HG03457 (cell line): ENCODE results near the gene FBXL4.

ENCODE experiments used
- ATAC-seq: cut with Tn5 transposase; IDR thresholded peaks from one replicate; pipeline ENCODE4 v1.9.1; 2021; ENCODE audit warnings: moderate number of reproducible peaks; ENCODE audit not compliant: unreplicated experiment

FBXL4 gene

DNA sequence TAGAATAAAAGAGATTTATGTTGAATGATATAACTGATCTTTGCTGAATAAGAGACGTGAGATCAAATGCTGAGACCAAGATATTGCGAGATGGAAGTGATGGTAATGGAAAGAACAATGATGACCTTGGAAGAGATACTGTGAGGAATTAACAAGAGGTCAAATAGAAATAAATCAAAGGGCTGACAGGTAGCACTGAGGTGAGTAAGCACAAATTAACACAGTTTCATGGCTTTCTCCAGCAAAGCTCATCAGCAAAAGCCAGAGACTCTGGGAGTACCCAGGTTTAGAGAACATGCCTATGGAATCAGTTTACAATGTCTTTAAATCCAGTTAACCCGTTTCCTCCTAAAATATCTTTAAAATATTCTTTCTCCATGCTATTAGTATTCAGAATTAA, 60.1 kb downstream of the FBXL4 start:
- no peak for ATAC-seq

DNA sequence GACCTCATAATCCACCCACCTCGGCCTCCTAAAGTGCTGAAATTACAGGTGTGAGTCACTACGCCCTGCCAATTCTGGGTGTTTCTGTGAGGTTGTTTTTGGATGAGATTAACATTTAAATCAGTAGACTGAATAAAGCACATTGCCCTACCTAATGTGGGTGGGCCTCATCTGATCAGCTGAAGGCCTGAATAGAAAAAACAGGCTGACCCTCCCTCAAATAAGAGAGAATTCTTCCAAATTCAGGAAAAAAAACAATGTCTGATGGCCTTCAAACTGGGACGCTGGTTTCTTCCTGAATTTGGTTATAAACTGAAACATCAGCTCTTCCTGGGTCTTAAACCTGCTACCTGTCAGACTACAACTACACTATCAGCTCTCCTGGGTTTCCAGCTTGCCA, 62.4 kb downstream of the FBXL4 start:
- no peak for ATAC-seq

DNA sequence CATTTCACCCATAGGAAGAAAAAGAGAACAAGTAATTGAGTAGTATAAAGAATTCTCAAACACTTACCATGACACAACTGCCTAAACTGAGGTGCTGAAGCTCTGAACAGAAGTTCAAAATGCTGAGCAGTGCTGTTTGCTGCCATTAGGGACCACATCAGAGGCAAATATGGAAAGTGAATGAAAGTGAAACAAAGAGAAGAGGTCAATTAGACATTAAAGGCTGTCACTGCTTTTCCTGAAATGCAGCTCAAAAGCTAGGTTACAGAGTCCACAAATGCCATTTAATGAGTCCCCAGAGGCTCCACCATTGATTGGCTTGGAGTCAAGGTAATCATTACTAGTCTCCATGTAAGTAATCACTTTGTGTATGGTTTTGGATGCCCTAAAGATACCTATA, 67.3 kb downstream of the FBXL4 start:
- peak; percentile 82 for ATAC-seq

DNA sequence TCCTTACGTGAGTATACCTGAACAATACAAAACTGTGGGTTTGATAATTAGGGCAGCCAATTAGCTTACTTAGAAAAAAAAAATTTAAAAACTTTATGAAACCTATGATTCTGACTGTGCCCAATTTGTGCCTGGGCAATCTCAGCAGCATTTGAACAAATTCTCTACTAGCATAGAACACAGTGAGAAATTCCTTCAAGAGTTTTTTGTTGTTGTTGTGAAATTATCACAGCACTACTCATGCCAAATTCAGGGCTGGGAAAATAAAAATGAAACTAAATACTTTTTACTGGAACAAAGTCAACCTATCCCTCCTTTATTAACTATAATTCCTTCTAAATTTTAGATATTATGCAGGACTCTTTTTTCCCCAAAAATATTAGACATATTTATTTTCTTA, 70.5 kb downstream of the FBXL4 start:
- ATAC-seq: no peak

GRCh38 chr6:98875375-98875774, 72.4 kb downstream of the FBXL4 start:
- no peak for ATAC-seq

DNA sequence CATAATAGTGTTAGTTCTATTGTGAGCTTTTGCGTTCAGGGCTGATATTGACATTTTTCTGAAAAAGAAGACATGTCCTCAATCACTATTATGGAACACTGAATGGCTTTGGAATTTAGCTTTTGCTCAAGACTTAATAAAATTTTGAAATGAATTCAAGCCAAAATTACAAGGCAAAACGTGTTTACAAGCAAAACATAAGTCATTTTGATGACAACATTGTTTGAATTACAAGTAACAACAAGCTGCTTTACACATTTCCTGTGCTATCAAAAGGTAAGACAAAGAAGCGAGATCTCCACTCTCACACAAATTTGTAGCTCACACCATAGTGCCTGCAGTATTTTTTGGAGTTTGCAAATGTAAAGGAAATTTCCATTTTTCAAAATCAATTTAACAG, 75.9 kb downstream of the FBXL4 start:
- ATAC-seq: no peak

DNA sequence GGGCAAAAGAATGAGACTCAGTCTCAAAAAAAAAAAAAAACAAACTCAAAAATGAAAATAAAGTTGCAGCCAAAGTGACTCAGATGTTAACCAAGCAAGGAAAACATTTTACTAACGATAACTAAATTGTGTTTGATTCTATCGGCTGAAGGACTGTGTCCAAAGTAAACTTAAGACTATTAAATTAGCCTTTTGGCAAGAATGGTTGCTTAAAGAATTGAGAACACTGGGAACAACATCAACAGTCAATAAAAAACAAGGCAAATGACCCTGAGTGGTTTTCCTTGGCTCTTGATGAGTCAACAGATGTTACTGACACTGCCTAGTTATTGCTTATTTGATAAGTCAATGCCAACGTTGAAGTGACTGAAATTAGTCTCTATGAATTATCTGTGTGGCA, 76.7 kb downstream of the FBXL4 start:
- no peak for ATAC-seq

GRCh38 chr6:98864497-98864896, 83.2 kb downstream of the FBXL4 start:
- no peak for ATAC-seq

DNA sequence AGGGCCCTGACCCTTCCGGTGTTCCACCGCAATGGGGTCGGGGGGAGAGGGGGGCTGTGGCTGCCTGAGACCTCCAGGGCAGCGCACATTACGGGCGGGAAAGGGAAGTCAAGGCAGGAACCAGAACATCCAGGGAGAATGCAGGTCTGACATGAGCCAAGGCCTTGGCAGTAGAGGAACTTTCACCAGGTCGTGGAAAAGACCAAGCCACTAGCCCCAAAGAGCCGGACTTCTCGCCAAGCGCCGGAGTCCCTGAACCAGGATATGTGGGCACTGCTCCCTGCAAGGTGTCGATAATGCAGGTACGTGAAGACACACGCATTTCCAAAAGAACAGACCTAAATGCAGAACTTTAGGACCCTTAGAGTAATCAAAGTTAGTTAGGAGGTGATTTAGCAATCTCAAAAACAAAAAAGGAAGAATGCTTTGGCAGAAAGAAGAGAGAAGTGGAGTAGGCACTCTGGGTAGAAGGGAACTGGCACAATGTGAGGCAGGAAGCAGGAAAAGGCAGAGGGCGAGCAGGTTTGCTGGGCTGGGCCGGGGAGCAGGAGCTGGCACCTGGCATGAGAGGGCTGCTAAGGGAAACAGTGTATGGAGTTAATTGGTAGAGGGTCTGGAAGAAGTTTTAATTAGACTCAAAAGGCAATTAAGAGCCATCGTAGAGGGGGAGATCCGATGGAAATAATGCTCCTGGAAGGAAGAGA, 99.1 kb downstream of the FBXL4 start:
- no peak for ATAC-seq

DNA sequence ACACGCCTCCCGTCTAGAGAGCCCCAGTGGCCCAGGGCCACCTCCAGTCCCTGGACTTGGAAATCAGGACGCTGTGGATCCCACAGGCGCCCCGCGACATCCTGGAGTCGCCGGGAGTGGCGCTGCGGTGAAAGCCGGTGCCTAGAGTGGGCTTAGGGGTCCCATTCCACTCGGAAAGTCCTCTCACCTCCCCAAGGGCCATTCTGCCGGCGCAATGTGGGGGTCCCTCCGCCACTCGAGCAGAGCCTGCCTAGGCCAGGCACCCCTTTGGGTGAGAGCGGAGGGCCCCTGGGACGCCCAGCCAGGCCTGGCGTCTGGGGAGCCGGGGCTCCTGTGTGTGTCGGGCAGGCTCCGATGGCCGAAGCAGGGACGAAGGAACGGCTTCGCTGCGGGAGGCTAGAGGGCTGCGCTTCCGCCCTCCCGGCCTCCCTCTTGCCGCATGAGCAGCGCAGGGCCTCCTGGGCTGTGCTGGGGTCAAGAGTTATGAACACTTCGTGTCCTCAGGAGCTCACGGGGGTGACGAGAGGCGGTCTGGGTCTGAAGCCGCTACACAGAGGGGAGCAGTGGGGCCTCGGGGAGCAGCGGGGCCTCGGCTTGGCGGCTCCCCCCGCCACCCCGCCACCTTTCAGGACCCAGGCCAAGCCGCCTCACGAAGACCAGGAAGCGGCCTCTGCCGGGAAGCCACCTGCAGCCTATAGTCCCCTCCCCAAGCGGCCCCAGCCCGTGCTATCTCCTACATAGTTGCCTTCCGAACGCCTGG, 99.8 kb downstream of the FBXL4 start:
- ATAC-seq: no peak

GRCh38 chr6:98847416-98847778, 100.3 kb downstream of the FBXL4 start:
- no peak for ATAC-seq

GRCh38 chr6:98846021-98846380, 101.7 kb downstream of the FBXL4 start:
- ATAC-seq: no peak

DNA sequence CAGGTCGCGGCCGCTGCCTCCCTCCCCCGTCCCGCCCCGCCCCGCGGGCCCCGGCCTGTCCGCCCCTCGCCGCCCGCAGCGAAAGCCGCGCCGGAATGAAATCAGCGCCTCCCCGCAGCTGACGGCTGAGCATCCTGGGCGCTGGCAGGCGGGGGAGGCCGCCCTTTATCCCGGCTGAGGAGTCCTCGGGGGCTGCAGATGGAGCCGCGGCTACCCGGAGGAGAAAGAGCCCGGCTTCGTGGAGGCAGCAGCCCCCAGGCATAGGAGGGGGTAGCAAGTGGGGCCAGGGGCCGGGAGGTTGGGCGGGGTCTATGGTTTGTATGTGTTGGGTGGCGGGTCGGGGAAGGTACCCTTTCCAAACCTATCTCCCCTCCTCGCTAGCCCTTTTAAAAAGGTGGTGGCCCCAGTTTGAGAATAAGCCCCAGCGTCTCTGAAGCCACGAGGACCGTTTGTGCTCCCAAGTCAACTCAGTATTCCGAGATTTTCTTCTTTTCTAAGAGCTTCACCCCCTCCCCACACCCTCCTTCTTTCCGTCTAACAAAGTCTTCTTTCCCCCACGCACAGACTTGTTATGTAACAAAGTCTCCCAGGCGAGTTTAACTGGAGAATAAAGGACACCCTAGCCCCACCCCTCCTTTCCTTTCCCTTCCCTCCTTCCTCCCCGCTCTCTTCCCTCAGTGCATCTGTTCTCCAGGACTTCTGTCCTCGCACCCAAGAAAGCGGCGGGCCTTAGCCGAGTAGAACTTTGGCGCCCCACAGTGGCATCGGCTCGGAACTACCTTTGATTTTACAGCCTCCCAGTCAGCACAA, 102.3 kb downstream of the FBXL4 start:
- ATAC-seq: peak; percentile 59

GRCh38 chr6:98844244-98845210, 103.2 kb downstream of the FBXL4 start:
- no peak for ATAC-seq

- no peak for ATAC-seq
Observed at GRCh38 chr6:98843271-98844243, 104.2 kb downstream of the FBXL4 start.

DNA sequence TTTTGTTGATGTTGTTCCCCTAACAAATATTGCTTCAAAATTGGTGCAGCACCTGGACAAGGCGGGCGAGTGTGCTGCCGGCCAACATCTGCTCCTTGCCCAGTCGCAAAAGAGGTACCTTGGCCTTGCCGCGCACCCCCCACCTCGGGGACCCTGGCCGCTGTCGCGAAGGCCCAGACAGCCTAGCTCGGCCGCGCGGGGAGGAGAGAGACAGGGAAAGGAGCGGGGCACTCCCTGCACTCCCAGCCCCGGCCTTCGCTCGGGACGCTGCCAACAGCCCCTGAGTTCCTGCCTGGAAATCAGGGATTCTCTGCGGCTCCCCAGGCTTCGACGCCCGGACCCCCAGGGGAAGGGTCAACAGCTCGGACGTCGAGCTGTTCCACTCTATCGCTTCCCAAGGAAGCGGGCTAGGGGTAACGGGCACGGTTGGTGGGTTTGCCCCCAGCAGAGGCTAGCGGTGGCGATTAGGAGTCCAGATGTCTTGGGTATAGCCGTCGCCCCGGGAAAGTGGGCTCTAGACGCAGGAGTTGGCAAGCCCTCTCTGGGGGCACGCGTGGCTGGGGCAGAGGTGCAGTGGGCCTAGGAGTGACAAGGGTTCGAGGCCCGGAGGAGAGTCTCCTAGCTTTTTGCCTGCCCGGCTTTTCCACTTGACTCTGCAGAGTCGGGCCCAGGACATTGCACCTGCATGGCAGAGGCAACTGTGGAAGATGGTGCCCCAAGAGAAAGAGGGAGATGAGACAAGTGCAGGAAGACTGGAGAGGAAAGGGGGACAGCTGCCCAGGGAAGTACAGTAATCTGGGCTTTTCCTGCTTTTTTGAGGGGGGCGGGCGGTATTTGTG, 105.2 kb downstream of the FBXL4 start:
- no peak for ATAC-seq

- no peak for ATAC-seq
Observed at GRCh38 chr6:98841621-98842341, 106.0 kb downstream of the FBXL4 start.

DNA sequence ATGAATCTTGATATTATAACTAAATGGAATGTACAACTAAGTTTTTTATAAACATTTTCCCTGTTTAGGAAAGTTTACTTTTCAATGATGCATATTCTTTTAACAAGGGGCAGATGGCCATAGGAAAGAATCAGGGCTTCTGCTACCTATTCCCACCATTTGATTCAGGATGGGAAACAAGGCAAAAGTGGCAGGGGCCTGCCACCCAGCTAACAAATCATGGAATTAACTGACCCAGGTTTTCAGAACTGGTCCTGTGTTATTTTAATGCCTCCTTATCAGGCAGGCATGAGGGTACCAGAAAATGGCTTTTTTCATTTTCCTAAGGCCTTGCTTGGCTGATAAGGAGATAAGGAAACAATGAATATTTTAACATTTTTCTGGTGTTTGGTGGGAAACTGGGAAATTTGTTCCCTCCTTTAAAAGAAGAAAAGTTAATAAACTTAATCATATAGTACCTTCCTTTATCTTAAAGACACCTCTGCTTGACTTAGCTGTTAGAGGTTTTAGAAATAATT, 106.7 kb downstream of the FBXL4 start:
- no peak for ATAC-seq
